ENCODE measurements around the gene S100G.

DNA sequence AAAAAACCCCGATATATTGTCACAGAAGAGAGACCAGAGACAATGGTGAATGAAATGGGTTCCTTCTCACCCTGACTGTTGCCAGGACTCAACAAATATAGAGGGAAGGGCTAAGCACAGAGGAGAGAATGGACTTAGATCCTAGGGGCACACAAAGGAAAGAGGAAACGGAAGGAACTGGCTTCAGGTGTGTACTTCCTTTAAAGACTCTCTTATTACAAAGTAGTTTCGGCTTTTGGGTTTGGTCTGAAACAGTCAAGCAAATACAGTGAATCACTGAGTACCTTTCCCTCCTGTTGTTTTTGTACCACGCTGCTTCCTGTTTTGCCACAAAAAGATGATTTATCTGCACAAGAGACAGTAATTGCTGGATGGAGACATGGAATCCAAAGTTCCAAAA, 46.1 kb upstream of the S100G start:
- TF ChIP-seq EZH2phosphoT487 (IDR thresholded peaks at IDR 0.05; ENCODE audit: borderline replicate concordance, low read length) (no peak), EZH2 (IDR thresholded peaks at IDR 0.05; ENCODE audit: low read length, unreplicated experiment) (no peak)
- TF ChIP-seq, protein P1, sequence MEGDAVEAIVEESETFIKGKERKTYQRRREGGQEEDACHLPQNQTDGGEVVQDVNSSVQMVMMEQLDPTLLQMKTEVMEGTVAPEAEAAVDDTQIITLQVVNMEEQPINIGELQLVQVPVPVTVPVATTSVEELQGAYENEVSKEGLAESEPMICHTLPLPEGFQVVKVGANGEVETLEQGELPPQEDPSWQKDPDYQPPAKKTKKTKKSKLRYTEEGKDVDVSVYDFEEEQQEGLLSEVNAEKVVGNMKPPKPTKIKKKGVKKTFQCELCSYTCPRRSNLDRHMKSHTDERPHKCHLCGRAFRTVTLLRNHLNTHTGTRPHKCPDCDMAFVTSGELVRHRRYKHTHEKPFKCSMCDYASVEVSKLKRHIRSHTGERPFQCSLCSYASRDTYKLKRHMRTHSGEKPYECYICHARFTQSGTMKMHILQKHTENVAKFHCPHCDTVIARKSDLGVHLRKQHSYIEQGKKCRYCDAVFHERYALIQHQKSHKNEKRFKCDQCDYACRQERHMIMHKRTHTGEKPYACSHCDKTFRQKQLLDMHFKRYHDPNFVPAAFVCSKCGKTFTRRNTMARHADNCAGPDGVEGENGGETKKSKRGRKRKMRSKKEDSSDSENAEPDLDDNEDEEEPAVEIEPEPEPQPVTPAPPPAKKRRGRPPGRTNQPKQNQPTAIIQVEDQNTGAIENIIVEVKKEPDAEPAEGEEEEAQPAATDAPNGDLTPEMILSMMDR (conservative IDR thresholded peaks at IDR 0.05; ENCODE audit: low read depth, low read length): no peak
